Measurements from ENCODE around the gene KREMEN1.

DNA sequence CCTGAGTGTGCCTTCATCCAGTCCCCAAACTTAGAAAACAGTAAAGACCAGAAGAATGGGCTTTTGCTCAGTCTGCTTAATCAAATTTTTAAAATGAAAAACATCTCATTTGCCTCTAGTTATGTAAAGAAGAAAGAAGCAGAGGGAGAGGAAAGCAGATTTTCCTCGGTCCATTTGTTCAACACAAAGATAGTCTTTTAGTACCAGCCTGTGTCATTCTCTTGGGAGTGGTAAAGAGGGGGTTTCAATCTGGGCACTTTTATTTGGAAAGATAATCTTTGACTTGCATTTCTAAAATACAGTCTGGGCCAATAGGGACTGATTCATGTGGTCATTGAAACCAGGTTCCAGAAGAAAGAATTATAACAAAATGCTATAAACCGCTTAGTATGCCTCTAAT lies 29.5 kb downstream of the KREMEN1 start:
- TF ChIP-seq, protein P1, sequence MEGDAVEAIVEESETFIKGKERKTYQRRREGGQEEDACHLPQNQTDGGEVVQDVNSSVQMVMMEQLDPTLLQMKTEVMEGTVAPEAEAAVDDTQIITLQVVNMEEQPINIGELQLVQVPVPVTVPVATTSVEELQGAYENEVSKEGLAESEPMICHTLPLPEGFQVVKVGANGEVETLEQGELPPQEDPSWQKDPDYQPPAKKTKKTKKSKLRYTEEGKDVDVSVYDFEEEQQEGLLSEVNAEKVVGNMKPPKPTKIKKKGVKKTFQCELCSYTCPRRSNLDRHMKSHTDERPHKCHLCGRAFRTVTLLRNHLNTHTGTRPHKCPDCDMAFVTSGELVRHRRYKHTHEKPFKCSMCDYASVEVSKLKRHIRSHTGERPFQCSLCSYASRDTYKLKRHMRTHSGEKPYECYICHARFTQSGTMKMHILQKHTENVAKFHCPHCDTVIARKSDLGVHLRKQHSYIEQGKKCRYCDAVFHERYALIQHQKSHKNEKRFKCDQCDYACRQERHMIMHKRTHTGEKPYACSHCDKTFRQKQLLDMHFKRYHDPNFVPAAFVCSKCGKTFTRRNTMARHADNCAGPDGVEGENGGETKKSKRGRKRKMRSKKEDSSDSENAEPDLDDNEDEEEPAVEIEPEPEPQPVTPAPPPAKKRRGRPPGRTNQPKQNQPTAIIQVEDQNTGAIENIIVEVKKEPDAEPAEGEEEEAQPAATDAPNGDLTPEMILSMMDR (IDR thresholded peaks at IDR 0.05), result no peak
- no peak for TF ChIP-seq POLR2AphosphoS5 (IDR thresholded peaks at IDR 0.05; ENCODE audit: insufficient read depth in 1 of 2, low read depth in 1 of 2)
- no peak for TF ChIP-seq POLR2A (IDR thresholded peaks at IDR 0.05)
